ENCODE measurements around the gene ANXA8. TPM values are rescaled to one million over a fixed set of nuclear protein-coding genes. Genes with fewer than 3 reads are reported as not detected.
"Not testable (repeated sequence)": the region's sequence is repeated elsewhere in the genome, so short reads cannot be mapped to it uniquely, and the experiment has no call there.

Gene ANXA8
- total RNA-seq, 4 donors from 2014 or later: 0.47 to 7.3 TPM; not detected in 2

DNA sequence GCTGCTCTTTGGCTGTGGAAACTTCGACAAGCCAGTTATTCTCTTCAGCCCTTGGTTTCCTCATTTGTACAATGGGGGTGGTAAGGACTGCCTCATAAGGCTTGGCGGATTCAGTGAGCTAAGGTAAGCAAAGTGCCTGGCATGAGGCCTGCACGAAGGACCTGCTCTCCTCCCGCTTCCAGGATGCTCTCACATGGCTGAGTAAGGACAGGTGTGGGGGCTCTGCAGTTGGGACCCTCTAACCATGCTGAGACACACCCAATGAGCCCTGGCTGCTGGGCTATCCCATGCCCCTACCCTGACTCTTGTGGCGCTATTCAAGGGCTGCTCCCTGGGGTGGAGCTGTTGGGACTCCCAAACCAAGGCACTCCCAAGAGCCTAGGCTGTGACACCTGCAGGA, 8.8 kb downstream of the ANXA8 start:
- WGBS, 2 donors (ENCODE audit: low coverage in 1 of 2): no CpG with 5 or more reads among the region's 5 CpGs

DNA sequence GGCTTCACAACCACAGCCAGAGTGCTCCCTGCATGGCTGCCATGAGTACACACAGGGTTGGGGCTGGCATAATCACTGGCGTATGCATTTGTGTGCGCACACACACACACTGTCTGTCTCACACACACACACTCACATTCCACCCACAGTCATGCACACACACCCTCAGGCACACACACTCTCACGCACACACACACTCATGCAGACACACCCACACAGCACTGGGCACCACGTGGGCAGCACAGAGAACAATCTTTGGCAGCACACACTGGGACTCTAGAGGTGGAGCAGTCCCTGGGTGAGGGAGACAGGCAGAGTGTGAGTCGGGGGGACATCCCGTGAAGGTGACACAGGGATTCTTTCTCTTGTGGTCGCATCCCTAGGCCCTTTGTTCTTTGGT, 10.4 kb downstream of the ANXA8 start:
- H3K9me3 ChIP-seq, H3K27me3 ChIP-seq, H3K4me3 ChIP-seq, H3K27ac ChIP-seq, H3K4me1 ChIP-seq, ATAC-seq, H3K36me3 ChIP-seq: not testable (repeated sequence)
- WGBS, 2 donors (ENCODE audit: low coverage in 1 of 2): no CpG with 5 or more reads among the region's 7 CpGs

More for the DNA sequence above, 8.8 kb downstream of the ANXA8 start:
- not testable (repeated sequence) for H3K27ac ChIP-seq, H3K4me3 ChIP-seq, H3K4me1 ChIP-seq, H3K36me3 ChIP-seq, H3K9me3 ChIP-seq, H3K27me3 ChIP-seq, ATAC-seq

DNA sequence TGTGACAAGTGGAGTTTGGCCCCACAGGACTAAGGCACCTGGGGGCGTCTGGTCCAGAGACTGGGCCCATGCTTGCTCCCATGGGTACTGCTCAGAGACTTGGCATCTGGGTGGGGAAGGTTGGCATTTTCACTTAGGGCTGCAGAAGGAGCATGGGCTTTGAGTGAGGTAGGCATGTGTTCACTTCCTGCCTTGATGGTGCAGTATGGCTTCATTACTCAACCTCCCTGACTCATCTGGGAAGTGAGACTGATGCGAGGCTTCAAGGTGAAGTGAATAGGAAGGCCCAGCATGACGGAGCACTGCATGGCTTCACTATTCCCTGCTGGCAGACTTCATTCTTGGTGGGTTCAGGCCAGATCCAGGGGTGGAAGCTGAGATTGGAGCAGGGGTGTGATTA, 11.3 kb downstream of the ANXA8 start:
- ATAC-seq, H3K4me1 ChIP-seq, H3K36me3 ChIP-seq, H3K4me3 ChIP-seq, H3K27ac ChIP-seq, H3K27me3 ChIP-seq, H3K9me3 ChIP-seq: not testable (repeated sequence)
- WGBS, 2 donors (ENCODE audit: low coverage in 1 of 2): no CpG with 5 or more reads among the region's 3 CpGs

DNA sequence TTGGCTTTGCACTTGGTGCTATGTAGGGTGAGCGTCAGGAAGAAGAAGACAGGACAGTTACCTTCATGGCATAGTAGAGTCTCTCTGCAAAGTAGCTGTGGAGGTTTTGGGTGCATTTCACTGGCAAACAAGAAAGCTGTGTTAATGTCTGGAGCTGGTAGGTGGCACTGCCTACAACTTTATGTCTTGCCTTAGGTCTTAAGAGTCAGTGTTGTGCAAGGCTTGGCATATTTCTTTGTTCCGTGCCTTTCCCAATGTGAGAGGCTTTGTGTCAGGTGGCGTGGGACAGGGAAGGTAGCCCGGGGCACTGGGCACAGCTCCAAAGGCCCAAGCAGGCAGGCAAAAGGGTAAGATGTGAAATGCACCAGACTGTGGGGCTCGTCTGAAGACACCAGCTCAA, 11.8 kb downstream of the ANXA8 start:
- H3K4me3 ChIP-seq, H3K4me1 ChIP-seq, H3K36me3 ChIP-seq, H3K27me3 ChIP-seq, H3K9me3 ChIP-seq, ATAC-seq, H3K27ac ChIP-seq: not testable (repeated sequence)
- no CpG with 5 or more reads among the region's 5 CpGs for WGBS, 2 donors (ENCODE audit: low coverage in 1 of 2)

DNA sequence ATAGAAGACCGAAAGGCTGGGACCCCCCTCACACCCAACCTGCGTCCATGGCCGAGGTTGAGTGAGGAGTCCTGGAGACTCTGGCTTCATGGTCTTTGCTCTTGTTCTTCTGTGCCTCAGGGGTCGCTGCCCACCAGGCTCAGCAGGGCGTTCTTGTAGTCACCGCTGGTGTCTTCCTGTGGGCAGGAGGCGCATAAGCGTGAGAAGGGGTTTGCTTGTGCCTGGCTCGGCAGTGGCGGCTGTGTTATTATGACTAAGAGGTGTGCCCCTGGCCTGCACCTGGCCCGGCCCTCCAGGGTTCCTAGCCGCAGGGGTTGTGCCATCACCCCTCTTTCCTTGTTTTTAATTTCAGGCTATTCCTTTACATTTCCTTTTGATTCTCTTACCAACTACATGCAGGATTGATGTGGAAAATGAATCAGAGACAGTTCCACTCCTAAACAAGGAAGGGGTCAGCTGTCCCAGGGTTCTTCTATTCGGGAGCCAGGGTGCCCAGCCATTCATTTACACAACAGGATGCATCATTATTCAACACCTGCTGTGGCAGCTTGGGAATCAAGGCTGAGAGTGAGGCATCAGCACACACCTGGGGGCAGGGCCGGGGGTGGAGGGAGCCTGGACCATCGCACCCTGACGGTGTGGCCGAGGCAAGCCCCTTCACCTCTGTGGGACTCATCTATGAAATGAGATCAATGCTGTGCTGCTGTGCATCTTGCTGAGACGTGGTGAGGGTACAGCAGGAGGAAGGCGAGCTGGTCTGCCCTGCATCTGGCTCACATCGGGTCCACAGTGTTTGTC, 15.0 kb downstream of the ANXA8 start:
- not testable (repeated sequence) for ATAC-seq, H3K9me3 ChIP-seq, H3K36me3 ChIP-seq, H3K27ac ChIP-seq, H3K27me3 ChIP-seq, H3K4me1 ChIP-seq, H3K4me3 ChIP-seq
- 80 to 100% methylated on average over 1 to 3 of the region's 20 CpGs for WGBS, 2 donors (ENCODE audit: low coverage in 1 of 2)

DNA sequence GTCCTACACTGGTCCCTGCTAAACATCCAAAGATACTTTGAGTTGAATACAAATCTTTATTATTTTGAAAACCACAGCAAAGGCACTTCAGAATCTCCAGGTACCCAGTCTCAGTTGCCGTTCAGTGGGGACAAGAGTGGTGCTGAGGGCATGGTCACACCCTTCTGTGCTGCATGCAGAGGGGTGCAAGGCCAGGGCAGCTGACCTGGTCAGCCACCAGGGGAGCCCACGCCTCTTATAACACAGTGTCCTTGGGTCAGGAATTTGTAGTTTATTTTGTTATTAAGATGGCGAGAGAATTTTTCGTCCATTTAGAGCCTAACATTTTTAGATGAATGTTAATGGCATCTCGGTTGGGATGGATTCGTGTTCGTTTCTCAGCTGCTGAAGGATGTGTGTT, 16.0 kb downstream of the ANXA8 start:
- H3K9me3 ChIP-seq, H3K27ac ChIP-seq, H3K27me3 ChIP-seq, H3K36me3 ChIP-seq, H3K4me3 ChIP-seq, ATAC-seq, H3K4me1 ChIP-seq: not testable (repeated sequence)
- WGBS, 2 donors (ENCODE audit: low coverage in 1 of 2): no CpG with 5 or more reads among the region's 7 CpGs

DNA sequence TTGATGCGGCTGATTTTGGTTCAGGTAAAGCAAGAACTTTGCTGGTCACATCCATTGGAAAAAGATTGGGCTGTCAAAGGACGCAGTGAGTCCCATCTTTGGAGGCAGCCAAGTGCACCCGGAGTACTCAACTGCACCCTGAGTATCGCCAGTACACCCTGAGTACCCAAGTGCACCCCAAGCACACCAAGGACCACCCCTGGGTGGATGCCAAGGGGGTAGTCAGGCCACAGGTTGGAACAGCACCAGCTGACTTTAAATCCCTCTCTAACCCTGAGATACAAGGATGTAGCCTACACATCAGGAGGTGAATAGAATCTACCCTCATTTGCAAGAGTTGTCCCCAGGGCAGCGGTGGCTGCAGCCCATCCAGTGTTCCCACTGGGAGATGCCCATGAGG, 16.5 kb downstream of the ANXA8 start:
- not testable (repeated sequence) for H3K27me3 ChIP-seq, H3K9me3 ChIP-seq, H3K36me3 ChIP-seq, H3K4me3 ChIP-seq, ATAC-seq, H3K27ac ChIP-seq, H3K4me1 ChIP-seq
- 100% methylated on average over 1 of the region's 5 CpGs; no CpG with 5 or more reads in 1 of the 2 donors for WGBS, 2 donors (ENCODE audit: low coverage in 1 of 2)

DNA sequence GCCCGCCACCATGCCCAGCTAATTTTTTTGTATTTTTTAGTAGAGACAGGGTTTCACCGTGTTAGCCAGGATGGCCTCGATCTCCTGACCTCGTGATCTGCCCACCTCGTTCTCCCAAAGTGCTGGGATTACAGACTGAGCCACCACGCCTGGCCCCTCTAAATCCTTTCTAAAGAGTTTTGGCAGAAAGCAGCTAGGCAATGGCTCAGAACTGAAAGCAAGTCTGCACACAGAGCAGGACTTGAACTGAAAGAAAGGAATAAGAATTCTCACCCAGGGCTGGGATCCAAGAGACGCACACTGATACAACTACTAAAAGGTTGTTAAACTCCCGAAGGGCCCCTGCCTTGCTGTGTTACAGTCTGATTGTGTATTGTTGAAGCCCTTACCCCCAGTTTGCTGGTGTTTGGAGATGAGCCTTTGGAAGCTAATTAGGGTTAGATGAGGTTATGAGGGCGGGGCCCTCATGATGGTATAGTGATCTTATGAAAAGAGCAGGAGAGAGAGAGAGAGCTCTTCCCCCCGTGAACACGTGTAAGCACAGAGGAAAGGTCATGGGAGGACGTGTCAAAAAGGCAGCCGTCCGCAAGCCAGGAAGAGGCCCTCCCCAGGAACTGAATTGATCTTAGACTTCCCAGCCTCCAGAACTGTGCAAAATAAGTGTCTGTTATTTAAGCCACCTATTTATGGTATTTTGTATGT, 18.5 kb downstream of the ANXA8 start:
- H3K27me3 ChIP-seq, H3K36me3 ChIP-seq, H3K9me3 ChIP-seq, H3K4me3 ChIP-seq, H3K4me1 ChIP-seq, ATAC-seq, H3K27ac ChIP-seq: not testable (repeated sequence)
- 49 to 80% methylated on average over 1 to 3 of the region's 14 CpGs for WGBS, 2 donors (ENCODE audit: low coverage in 1 of 2)

DNA sequence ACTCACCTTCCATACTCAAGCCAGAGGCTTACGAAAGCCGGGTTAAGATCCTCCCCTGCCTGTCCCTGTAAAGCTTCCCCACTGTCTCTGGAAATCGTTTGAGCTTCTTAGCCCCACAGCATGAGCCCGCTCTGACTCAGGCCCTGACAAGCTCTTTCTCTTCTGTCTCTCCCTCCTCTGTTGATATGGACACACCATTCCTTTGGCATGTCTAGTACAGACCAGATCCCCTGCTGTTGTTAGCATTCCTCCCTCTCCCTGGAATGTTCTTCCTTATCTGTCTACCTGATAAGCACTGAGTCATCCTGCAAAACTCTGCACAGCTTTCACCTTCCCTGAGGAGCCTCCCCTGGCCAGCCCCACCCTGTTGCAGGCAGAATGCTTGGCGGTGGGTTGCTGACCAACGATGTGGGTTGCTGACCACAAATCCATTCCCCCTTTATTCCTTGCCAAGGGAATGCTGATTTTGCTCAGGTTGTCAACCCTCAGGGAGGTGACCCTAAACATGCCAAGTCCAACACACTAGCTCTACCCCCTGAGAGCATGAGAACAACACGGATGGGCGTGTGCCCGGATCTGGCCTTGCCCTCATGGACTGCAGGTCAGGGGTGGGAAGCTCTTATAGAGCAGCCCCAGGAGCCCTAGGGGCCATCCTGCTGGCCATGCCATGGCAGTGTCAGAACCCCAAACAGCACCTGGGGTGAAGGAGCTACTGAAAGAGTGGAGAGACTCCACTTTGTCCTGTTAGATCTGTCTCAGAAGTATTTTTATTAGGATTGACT, 21.1 kb downstream of the ANXA8 start:
- WGBS, 2 donors (ENCODE audit: low coverage in 1 of 2): no CpG with 5 or more reads among the region's 9 CpGs
- ATAC-seq: not testable (repeated sequence)

More for the DNA sequence above, 21.1 kb downstream of the ANXA8 start:
- H3K27ac ChIP-seq, H3K9me3 ChIP-seq, H3K4me3 ChIP-seq, H3K4me1 ChIP-seq, H3K27me3 ChIP-seq, H3K36me3 ChIP-seq: not testable (repeated sequence)
